HepG2 (cell line): ENCODE measurements around the gene TMEM190. TPM values are rescaled to one million over a fixed set of nuclear protein-coding genes. Genes with fewer than 3 reads are reported as not detected.

ENCODE experiments used
- BCLAF1 ChIP-seq: fragments of 450-650 bp; IDR thresholded peaks from 2 replicates; pipeline ENCODE4 v1.6.1; 2017; ENCODE audit warnings: mild to moderate bottlenecking
- E2F1 ChIP-seq: sonication (generic); formaldehyde crosslinking; IDR thresholded peaks from 2 replicates; pipeline ENCODE4 v1.5.0; 2020; ENCODE audit warnings: missing genetic modification reagents
- EP300 ChIP-seq, 3 experiments: sonication (generic) in 1 of 3; formaldehyde crosslinking in 1 of 3; IDR thresholded peaks; 2 replicates each; pipeline versions ENCODE4 v1.5.1 to v1.6.1; 2011 to 2020; ENCODE audit warnings: low read depth in 2 of 3, low read length in 2 of 3, borderline replicate concordance in 1 of 3, improper control_type of control experiment in 1 of 3, mild to moderate bottlenecking in 1 of 3, missing genetic modification reagents in 1 of 3, moderate library complexity in 1 of 3
- ETS1 ChIP-seq: sonication (generic); formaldehyde crosslinking; IDR thresholded peaks from 2 replicates; pipeline ENCODE4 v1.4.0; 2020; ENCODE audit warnings: missing genetic modification reagents
- FUBP1 ChIP-seq: sonication (generic); formaldehyde crosslinking; IDR thresholded peaks from 2 replicates; pipeline ENCODE4 v1.5.1; 2020; ENCODE audit warnings: missing genetic modification reagents, mild to moderate bottlenecking, borderline replicate concordance
- GTF2F1 ChIP-seq: fragments of 150-350 bp; IDR thresholded peaks from 2 replicates; pipeline ENCODE4 v1.6.1; 2014; ENCODE audit warnings: low read length
- HMGA1 ChIP-seq: sonication (generic); formaldehyde crosslinking; conservative IDR thresholded peaks from 2 replicates; pipeline ENCODE4 v1.4.0; 2020; ENCODE audit warnings: missing genetic modification reagents
- IKZF5 ChIP-seq: IDR thresholded peaks from 2 replicates; pipeline ENCODE4 v1.6.1; 2018; ENCODE audit warnings: missing genetic modification reagents, mild to moderate bottlenecking, missing compliant biosample characterization
- KLF6 ChIP-seq: IDR thresholded peaks from 2 replicates; pipeline ENCODE4 v1.8.0; 2016; ENCODE audit warnings: missing biosample characterization, missing genetic modification reagents
- MLLT10 ChIP-seq: sonication (generic); formaldehyde crosslinking; IDR thresholded peaks from 2 replicates; pipeline ENCODE4 v1.4.0; 2020; ENCODE audit warnings: missing genetic modification reagents
- PPARG ChIP-seq: conservative IDR thresholded peaks from 2 replicates; pipeline ENCODE4 v1.6.1; 2016; ENCODE audit warnings: missing biosample characterization, missing genetic modification reagents
- PTBP1 ChIP-seq: fragments of 200-400 bp; formaldehyde crosslinking; IDR thresholded peaks from 2 replicates; pipeline ENCODE4 v1.6.1; 2018; ENCODE audit warnings: low read length, low read depth; ENCODE audit not compliant: poor library complexity, severe bottlenecking
- SMAD1 ChIP-seq: sonication (generic); formaldehyde crosslinking; IDR thresholded peaks from 2 replicates; pipeline ENCODE4 v1.4.0; 2020; ENCODE audit warnings: missing genetic modification reagents, low read depth, mild to moderate bottlenecking, borderline replicate concordance
- TAF1 ChIP-seq: sonication (generic); formaldehyde crosslinking; IDR thresholded peaks from 2 replicates; pipeline ENCODE4 v1.4.0; 2020; ENCODE audit warnings: missing genetic modification reagents
- ZBTB42 ChIP-seq: sonication (generic); formaldehyde crosslinking; IDR thresholded peaks from 2 replicates; pipeline ENCODE4 v1.5.0; 2020; ENCODE audit warnings: mild to moderate bottlenecking, missing genetic modification reagents
- ZNF225 ChIP-seq: sonication (generic); formaldehyde crosslinking; IDR thresholded peaks from 2 replicates; pipeline ENCODE4 v1.4.0; 2020; ENCODE audit warnings: mild to moderate bottlenecking, missing genetic modification reagents
- ZNF768 ChIP-seq: sonication (generic); formaldehyde crosslinking; IDR thresholded peaks from 2 replicates; pipeline ENCODE4 v1.4.0; 2020; ENCODE audit warnings: missing genetic modification reagents
- ZNF878 ChIP-seq: sonication (generic); formaldehyde crosslinking; IDR thresholded peaks from 2 replicates; pipeline ENCODE4 v1.8.1; 2023; ENCODE audit warnings: mild to moderate bottlenecking, missing genetic modification reagents, moderate library complexity
- polyA plus RNA-seq, 8 experiments: library from polyadenylated mRNA; depleted of rRNA in 3 of 8; stranded (reverse) in 7 of 8; unstranded in 1 of 8; fragments of >200 nt; fragmentation: Illumina TruSeq in 4 of 8; extraction: Trizol in 4 of 8; gene quantifications; 2 replicates each; pipeline versions ENCODE4 v1.2.1 to v1.2.3, GENCODE V29; 2011 to 2016; ENCODE audit warnings: low read depth in 4 of 8, missing spikeins in 1 of 8, mixed read lengths in 1 of 8; ENCODE audit not compliant: insufficient read depth in 1 of 8
- total RNA-seq, 5 experiments: library from RNA; depleted of rRNA; stranded (reverse); fragments of >200 nt; fragmentation: Illumina TruSeq; extraction: Trizol; gene quantifications; 2 replicates each; pipeline ENCODE4 v1.2.3, GENCODE V29; 2016; ENCODE audit warnings: low read depth in 1 of 5

TMEM190 gene
- total and polyA plus RNA-seq, 2 of the 13 experiments (the other 11 are each of a cell fraction or from before 2014, with no cell fraction given), result 0.35 to 0.83 TPM

GRCh38 chr19:55339105-55339888 lies 37.3 kb upstream of the TMEM190 start, which contains the start of gene KMT5C (continued):
- no peak; the same call in 1 of the 2 replicates for TF ChIP-seq IKZF5 (CRISPR knock-in tag)
- TF ChIP-seq HMGA1 (CRISPR knock-in tag), result no peak
- TF ChIP-seq TAF1 (CRISPR knock-in tag), result peak; percentile 61; the same call in 1 of the 2 replicates
- TF ChIP-seq ZNF225 (CRISPR knock-in tag), result no peak
- no peak for TF ChIP-seq FUBP1 (CRISPR knock-in tag)
- no peak for TF ChIP-seq ZNF878 (CRISPR knock-in tag)
- TF ChIP-seq KLF6 (CRISPR knock-in tag), result peak; percentile 46; the same call in 1 of the 2 replicates
- TF ChIP-seq SMAD1 (CRISPR knock-in tag), result no peak
- peak; percentile 87 for TF ChIP-seq E2F1 (CRISPR knock-in tag)
- TF ChIP-seq ZBTB42 (CRISPR knock-in tag), result no peak
- no peak for TF ChIP-seq ETS1
- TF ChIP-seq MLLT10 (CRISPR knock-in tag), result no peak
- TF ChIP-seq GTF2F1, result 0 out of 2 replicates have a peak, but pooled peaks have one; percentile 47
- no peak for TF ChIP-seq EP300 (IDR thresholded peaks at IDR 0.05; ENCODE audit: low read depth in 2 of 2, low read length in 2 of 2)
- TF ChIP-seq EP300 (CRISPR knock-in tag; IDR thresholded peaks at IDR 0.05; ENCODE audit: borderline replicate concordance), result no peak
- no peak for TF ChIP-seq BCLAF1
- no peak for TF ChIP-seq PTBP1
- TF ChIP-seq PPARG (CRISPR knock-in tag), result no peak
- TF ChIP-seq ZNF768 (CRISPR knock-in tag), result no peak
